ENCODE measurements around the gene SUMO1. TPM values are rescaled to one million over a fixed set of nuclear protein-coding genes. Genes with fewer than 3 reads are reported as not detected.

SUMO1 gene
- total and polyA plus RNA-seq, 2 donors (not counting 1 experiment from before 2014, with no cell fraction given), result 15.6 to 60.0 TPM

DNA sequence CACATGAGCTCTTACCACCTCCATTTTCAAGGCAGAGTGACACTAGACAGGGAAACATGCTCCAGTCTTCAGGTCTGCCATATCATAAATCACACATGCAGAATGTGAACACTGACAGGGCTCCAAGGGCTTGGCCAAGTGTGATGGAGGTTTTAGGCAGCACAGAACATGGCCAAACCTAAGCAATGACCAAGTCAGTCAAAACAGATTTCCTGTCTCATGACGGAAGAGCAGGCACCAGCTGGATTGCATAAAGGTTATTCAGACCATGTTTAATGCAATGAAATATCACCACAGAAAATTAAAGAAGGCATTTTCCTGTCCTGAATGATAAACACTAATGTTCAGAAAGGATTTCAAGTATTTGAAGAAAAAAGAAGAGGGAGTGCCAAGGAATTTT lies 72.5 kb downstream of the SUMO1 start:
- DNase-seq, result no peak
- ChIA-PET CTCF (interaction anchor here (2.5 kb wide), 1 partner anchor 13 kb away, joined by 8 read pairs; no protein-coding TSS in a partner anchor), POLR2A (no interaction called here)
- H3K27me3 Mint-ChIP-seq, result peaks cover 4% of the 10 kb centered on the region
- no peak overlapping the region for H3K4me3 ChIP-seq (ENCODE audit: control extremely low read depth in 1 of 5, extremely low read depth in 1 of 5, insufficient read depth in 1 of 5, low read depth in 2 of 5, low read length in 4 of 5)
- peaks cover under 1 to 3% of the 10 kb centered on the region in 2 donors for H3K4me1 ChIP-seq (ENCODE audit: control insufficient read depth in 2 of 2, insufficient read depth in 2 of 2, low read length in 2 of 2)
- no peaks in the 10 kb centered on the region for H4K20me1 ChIP-seq (ENCODE audit: control insufficient read depth, insufficient read depth, low read length, poor library complexity, severe bottlenecking)
- no peaks in the 10 kb centered on the region for H3K79me2 ChIP-seq (ENCODE audit: control insufficient read depth, insufficient read depth, low read length)
- peaks cover 0 to 3% (median 0%) of the 10 kb centered on the region in 4 experiments for H3K27me3 ChIP-seq (replicated peaks in 1 of 4; ENCODE audit: control extremely low read depth in 1 of 4, control insufficient read depth in 3 of 4, insufficient read depth in 4 of 4, low read length in 3 of 4)
- no peaks in the 10 kb centered on the region for H3K9me3 ChIP-seq (ENCODE audit: control extremely low read depth in 1 of 3, control insufficient read depth in 2 of 3, insufficient read depth in 1 of 3, low read length in 2 of 3)
- no peak overlapping the region for H3K27ac Mint-ChIP-seq
- H3K9ac ChIP-seq (ENCODE audit: low read length), result no peak overlapping the region
- no peak overlapping the region for H2AFZ ChIP-seq (ENCODE audit: insufficient read depth, low read depth, low read length, poor library complexity, severe bottlenecking)
- H3K36me3 ChIP-seq (replicated peaks in 1 of 2; ENCODE audit: control extremely low read depth in 1 of 2, control insufficient read depth in 1 of 2, extremely low read depth in 1 of 2, insufficient read depth in 2 of 2, low read length in 1 of 2), result no peaks in the 10 kb centered on the region
- no peak for TF ChIP-seq EZH2 (IDR thresholded peaks at IDR 0.05; ENCODE audit: borderline replicate concordance, insufficient read depth, low read depth, low read length, poor library complexity, severe bottlenecking)
- TF ChIP-seq, protein P1, sequence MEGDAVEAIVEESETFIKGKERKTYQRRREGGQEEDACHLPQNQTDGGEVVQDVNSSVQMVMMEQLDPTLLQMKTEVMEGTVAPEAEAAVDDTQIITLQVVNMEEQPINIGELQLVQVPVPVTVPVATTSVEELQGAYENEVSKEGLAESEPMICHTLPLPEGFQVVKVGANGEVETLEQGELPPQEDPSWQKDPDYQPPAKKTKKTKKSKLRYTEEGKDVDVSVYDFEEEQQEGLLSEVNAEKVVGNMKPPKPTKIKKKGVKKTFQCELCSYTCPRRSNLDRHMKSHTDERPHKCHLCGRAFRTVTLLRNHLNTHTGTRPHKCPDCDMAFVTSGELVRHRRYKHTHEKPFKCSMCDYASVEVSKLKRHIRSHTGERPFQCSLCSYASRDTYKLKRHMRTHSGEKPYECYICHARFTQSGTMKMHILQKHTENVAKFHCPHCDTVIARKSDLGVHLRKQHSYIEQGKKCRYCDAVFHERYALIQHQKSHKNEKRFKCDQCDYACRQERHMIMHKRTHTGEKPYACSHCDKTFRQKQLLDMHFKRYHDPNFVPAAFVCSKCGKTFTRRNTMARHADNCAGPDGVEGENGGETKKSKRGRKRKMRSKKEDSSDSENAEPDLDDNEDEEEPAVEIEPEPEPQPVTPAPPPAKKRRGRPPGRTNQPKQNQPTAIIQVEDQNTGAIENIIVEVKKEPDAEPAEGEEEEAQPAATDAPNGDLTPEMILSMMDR (IDR thresholded peaks at IDR 0.05), result no peak
- H3K27ac ChIP-seq (ENCODE audit: low read length in 2 of 2), result no peak overlapping the region
- ATAC-seq (ENCODE audit: low read depth), result no peak
- H3K4me3 Mint-ChIP-seq, result no peak overlapping the region
- peaks cover 4% of the 10 kb centered on the region for H3K4me1 Mint-ChIP-seq
- intact Hi-C loops (cut with micrococcal nuclease), result no loop called here
- H3K4me2 ChIP-seq (replicated peaks; ENCODE audit: low read depth, low read length, poor library complexity, severe bottlenecking), result no peak overlapping the region
- WGBS (ENCODE audit: insufficient coverage), result no CpG with 5 or more reads among the region's 1 CpG
- no peaks in the 10 kb centered on the region for H3K9me3 Mint-ChIP-seq (ENCODE audit: insufficient read depth)

GRCh38 chr2:202165208-202165607 lies 73.2 kb downstream of the SUMO1 start:
- no peak overlapping the region for H3K4me3 Mint-ChIP-seq
- ChIA-PET CTCF (interaction anchor here (2.5 kb wide), 1 partner anchor 13 kb away, joined by 8 read pairs; no protein-coding TSS in a partner anchor), POLR2A (no interaction called here)
- Histone ChIP-seq H3K4me3 (ENCODE audit: control extremely low read depth in 1 of 5, extremely low read depth in 1 of 5, insufficient read depth in 1 of 5, low read depth in 2 of 5, low read length in 4 of 5) (no peak overlapping the region), H3K9me3 (ENCODE audit: control extremely low read depth in 1 of 3, control insufficient read depth in 2 of 3, insufficient read depth in 1 of 3, low read length in 2 of 3) (no peaks in the 10 kb centered on the region), H3K27ac (ENCODE audit: low read length in 2 of 2) (no peak overlapping the region), H3K9ac (ENCODE audit: low read length) (no peak overlapping the region), H2AFZ (ENCODE audit: insufficient read depth, low read depth, low read length, poor library complexity, severe bottlenecking) (no peak overlapping the region), H4K20me1 (ENCODE audit: control insufficient read depth, insufficient read depth, low read length, poor library complexity, severe bottlenecking) (no peaks in the 10 kb centered on the region), H3K36me3 (replicated peaks in 1 of 2; ENCODE audit: control extremely low read depth in 1 of 2, control insufficient read depth in 1 of 2, extremely low read depth in 1 of 2, insufficient read depth in 2 of 2, low read length in 1 of 2) (no peaks in the 10 kb centered on the region), H3K79me2 (ENCODE audit: control insufficient read depth, insufficient read depth, low read length) (no peaks in the 10 kb centered on the region), H3K27me3 (replicated peaks in 1 of 4; ENCODE audit: control extremely low read depth in 1 of 4, control insufficient read depth in 3 of 4, insufficient read depth in 4 of 4, low read length in 3 of 4) (no peaks in the 10 kb centered on the region), H3K4me1 (ENCODE audit: control insufficient read depth in 2 of 2, insufficient read depth in 2 of 2, low read length in 2 of 2) (no peaks in the 10 kb centered on the region), H3K4me2 (replicated peaks; ENCODE audit: low read depth, low read length, poor library complexity, severe bottlenecking) (no peak overlapping the region)
- no peaks in the 10 kb centered on the region for H3K9me3 Mint-ChIP-seq (ENCODE audit: insufficient read depth)
- no peak for DNase-seq
- no peak for TF ChIP-seq EZH2 (IDR thresholded peaks at IDR 0.05; ENCODE audit: borderline replicate concordance, insufficient read depth, low read depth, low read length, poor library complexity, severe bottlenecking)
- TF ChIP-seq, protein P1 (IDR thresholded peaks at IDR 0.05), result no peak
- H3K27ac Mint-ChIP-seq, result no peak overlapping the region
- intact Hi-C loops (cut with micrococcal nuclease), result no loop called here
- H3K27me3 Mint-ChIP-seq, result peaks cover under 1% of the 10 kb centered on the region
- 91% methylated on average over 5 of the region's 5 CpGs for WGBS (ENCODE audit: insufficient coverage)
- peaks cover 3% of the 10 kb centered on the region for H3K4me1 Mint-ChIP-seq
- no peak for ATAC-seq (ENCODE audit: low read depth)

All from B cell (primary cell).